Cerebellar cortex (tissue), 1 donor: ENCODE measurements around the gene ZCCHC24.
"Not testable (repeated sequence)": the region's sequence is repeated elsewhere in the genome, so short reads cannot be mapped to it uniquely, and the experiment has no call there.

ENCODE experiments used
- DNase-seq: peaks from one replicate; pipeline ENCODE4 v3.0.0-alpha.2; 2015; ENCODE audit warnings: low spot score

Gene ZCCHC24

GRCh38 chr10:79472449-79472848, 27.0 kb upstream of the ZCCHC24 start:
- no peak for DNase-seq

DNA sequence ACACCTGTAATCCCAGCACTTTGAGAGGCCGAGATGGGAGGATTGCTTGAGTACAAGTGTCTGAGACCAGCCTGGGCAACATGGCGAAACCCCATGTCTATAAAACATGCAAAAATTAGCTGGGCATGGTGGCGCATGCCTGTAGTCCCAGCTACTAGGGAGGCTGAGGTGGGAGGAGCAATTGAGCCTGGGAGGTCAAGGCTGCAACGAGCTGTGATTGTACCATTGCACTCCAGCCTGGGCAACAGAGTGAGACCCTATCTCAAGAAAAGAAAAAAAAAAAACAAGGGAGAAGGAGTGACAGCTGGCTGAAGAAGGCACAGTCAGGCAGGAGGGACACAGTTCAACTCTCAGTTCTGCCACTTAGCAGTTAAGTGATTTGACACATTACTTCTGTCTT, 26.4 kb upstream of the ZCCHC24 start:
- no peak for DNase-seq

- DNase-seq = no peak
These were observed 24.7 kb upstream of the ZCCHC24 start for GRCh38 chr10:79470096-79470495.

GRCh38 chr10:79468841-79469585, 23.6 kb upstream of the ZCCHC24 start:
- DNase-seq = no peak

- DNase-seq = no peak
These were observed 22.7 kb upstream of the ZCCHC24 start for GRCh38 chr10:79468015-79468560.

DNA sequence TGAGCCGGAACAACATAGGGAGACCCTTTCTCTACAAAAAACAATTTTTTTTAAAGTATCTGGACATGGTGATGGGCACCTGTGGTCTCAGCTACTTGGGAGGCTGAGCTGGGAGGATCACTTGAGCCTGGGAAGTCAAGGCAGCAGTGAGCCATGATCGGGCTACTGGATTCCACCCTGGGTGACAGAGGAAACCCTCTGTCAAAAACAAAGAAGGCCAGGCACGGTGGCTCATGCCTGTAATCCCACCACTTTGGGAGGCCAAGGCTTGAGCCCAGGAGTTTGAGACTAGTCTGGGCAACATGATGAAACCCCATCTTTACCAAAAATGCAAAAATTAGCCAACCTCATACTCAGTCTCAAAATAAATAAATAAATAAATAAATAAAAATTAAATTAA, 19.9 kb upstream of the ZCCHC24 start:
- no peak for DNase-seq

DNA sequence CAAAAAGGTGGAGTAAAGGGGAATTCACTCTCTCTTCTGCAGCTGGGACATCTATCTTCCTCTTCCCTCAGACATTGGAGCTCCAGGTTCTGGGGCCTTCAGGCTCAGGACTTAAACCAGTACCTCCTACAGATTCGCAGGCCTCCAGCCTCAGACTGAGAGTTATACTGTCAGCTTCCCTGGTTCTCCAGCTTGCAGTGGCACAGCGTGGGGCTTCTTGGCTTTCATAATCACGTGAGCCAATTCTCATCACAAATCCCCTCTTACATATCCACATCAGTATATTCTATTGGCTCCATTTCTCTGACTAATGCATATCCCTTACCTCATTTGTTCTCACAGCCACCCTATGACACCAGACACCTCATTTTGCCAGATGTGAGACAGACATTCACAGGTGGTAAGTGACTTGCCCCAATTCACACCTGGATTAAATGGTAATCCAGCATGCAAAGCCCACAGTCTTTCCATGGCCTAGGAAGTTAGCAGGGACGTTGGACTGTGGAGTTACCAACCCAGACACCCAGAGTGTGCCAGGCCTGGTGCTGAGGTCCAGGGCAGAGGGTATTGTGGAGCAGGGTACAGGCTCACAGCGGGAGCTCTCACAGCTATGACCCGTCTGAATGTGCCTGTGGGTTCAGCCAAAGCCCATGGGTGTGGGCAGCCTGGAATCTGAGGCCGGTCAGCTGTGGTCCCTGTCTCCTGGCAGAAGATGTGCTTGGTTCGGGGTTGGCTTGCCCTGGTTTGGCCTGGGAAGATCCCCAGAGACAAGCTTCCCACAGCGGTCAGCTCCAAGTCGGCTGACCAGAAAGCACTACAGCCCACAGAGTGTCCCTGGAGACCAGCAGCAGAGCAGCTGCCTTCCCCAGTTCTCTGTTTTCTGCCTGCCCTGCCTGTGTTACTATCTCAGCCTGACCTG, 18.4 kb upstream of the ZCCHC24 start:
- no peak for DNase-seq

GRCh38 chr10:79460687-79461086, 15.3 kb upstream of the ZCCHC24 start:
- DNase-seq = no peak

DNA sequence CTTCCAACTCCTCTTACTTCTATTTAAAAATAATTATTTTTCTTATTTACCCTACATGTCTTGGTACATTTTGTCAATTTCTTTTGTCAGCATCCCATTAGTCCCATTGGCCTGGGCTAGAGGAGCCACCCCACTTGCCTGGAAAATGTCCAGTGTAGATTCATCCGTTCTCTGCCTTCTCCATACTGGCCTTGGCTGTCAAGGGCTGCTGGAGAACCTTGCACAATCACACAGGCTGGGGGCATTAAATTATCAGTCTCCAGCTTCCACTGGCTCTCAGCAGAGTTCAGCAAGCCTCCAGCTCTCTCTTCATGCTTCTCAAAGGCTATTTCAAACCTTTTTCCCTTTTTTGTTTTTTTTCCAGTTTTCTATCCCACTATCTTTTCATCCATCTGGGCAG, 13.8 kb upstream of the ZCCHC24 start:
- DNase-seq = no peak

- no peak for DNase-seq
These were observed 13.1 kb upstream of the ZCCHC24 start for GRCh38 chr10:79458483-79458882.

DNA sequence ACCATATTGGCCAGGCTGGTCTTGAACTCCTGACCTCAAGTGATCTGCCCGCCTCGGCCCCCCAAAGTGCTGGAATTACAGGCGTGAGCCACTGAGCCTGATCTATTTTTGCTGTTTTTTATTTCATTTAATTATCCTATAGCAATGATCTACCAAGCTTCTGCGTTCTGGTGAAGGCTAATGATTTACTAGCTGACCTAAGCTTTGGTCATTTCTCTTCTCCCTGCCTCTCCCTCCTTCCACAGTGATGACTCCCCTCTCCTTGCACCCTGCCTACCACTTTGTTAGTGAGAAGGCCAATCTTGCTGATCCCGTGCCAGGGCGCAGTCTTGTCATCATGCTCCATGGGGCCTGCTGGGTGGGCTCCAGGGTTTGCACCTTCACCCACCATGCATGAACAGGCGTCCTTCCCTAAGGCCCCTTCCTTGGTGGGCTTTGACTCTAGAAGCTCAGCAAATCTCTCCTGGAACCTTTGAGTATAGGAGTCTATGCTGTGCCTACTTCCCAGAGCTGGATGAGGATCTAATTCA, 11.9 kb upstream of the ZCCHC24 start:
- no peak for DNase-seq

DNA sequence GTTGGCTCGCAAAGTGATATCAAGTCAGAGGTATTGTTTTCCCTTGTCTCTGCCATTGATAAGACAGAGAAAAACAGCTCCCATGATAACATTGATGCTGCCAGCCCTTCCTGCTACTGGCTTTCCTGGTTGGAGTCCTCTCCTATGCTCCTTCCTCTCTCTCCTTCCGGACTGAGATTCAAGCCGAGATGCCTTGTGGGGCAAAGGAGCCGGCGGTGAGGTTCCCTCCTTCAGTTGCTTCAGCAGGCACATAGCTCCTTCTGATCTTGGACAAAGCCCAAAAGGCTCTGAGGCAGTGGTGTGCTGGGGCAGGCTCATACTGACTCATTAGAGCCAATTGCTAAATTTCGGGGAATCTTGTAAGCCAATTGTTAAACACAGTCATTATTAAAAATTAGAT, 8.8 kb upstream of the ZCCHC24 start:
- DNase-seq = no peak

- no peak for DNase-seq
These were observed 8.0 kb upstream of the ZCCHC24 start for GRCh38 chr10:79453392-79453791.

- no peak for DNase-seq
These were observed 6.8 kb upstream of the ZCCHC24 start for GRCh38 chr10:79452174-79452611.

DNA sequence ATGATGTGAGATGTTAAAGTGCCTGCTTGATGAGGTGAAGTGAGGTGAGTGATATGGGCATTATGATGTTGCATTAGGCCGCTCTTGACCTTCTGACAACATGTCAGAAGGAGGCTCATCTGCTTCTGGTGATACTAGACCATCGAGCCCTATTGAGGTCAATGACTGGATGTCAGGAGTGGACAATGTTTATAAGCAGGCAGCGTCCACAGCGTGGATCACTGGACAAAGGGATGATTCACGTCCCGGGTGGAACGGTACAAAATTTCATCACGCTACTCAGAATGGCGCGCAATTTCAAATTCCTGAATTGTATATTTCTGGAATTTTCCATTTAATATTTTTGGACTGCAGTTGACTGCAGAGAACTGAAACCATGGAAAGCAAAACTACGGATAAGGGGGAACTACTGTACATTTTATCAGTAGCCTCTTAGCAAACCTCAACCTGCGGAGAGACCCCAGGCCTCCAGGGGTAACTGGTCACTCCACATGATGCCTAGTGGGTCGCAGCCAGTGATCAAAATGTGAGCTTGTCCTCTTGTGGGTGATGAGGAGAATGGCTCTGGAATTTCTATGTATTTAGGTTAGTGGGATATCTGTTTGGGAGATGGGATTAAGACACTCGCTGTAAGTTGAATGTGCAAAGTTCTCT, 5.7 kb upstream of the ZCCHC24 start:
- DNase-seq = no peak

DNA sequence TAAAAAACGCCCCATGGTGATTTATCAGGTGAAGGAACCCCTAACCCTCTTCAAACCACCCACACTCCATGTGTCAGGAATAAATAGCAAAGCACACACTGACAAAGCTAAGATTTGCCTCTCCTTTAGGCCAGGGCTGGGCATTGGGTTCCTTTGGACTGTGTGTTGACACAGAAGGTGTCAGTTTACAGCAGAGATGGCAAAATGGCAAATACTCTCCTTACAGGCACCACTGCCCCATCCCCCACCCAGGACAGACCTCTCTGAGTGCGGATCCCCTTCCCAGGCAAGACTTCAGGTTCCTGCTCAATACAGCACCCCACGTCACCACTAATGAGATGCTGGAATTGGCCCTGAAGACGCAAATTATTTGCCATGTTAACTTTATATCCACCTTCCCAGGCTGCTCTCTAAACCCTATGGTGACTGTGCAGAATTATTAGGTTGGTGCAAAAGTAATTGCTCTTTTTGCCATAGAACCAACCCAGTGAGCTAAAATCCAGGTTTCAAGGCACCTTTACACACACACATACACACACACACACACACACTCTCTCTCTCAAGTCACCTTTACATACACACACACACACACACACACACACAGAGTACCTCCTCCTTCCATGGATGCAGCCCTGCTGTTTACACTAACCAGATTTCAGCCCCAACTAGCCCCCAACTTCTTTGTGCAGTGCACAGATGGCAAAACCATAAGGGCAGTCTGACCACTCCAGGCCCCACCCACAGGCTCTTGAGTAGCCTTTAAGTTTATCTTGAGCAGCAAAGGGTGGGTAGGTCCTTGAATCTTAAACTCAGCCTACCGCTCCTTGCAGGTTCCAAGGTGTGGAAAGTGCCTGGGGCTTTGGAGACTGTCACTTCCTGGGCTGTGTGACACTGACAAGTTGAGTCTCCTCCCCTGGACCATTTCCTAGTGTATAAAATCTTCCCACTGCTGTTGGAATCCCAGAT, 4.0 kb upstream of the ZCCHC24 start:
- no peak for DNase-seq

DNA sequence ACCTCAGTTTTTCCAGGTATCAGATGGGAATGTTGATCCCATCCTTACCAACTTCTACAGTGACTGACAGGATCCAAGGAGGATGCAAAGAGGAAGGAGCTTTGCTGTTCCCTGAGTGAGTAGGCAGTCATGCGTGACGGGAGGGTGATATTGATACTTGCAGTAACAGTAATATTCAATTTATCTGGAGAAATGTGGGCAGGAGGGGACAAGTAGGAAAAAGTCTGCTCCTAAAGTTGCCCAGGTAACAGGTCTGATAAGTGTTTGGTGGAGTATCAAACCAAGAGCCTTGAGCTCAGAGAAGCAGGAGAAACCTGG, 3.3 kb upstream of the ZCCHC24 start:
- DNase-seq = no peak

GRCh38 chr10:79447911-79448731, 2.7 kb upstream of the ZCCHC24 start:
- DNase-seq = no peak

- DNase-seq = not testable (repeated sequence)
These were observed 1.8 kb upstream of the ZCCHC24 start for GRCh38 chr10:79447249-79447648.

- DNase-seq = no peak
These were observed 1.3 kb upstream of the ZCCHC24 start for GRCh38 chr10:79446758-79447084.
